ENCODE data around the gene CACNA1C. TPM values are rescaled to one million over a fixed set of nuclear protein-coding genes. Genes with fewer than 3 reads are reported as not detected.

Gene CACNA1C
- total RNA-seq, 1 experiment from 2014 or later, result 1.1 TPM

DNA sequence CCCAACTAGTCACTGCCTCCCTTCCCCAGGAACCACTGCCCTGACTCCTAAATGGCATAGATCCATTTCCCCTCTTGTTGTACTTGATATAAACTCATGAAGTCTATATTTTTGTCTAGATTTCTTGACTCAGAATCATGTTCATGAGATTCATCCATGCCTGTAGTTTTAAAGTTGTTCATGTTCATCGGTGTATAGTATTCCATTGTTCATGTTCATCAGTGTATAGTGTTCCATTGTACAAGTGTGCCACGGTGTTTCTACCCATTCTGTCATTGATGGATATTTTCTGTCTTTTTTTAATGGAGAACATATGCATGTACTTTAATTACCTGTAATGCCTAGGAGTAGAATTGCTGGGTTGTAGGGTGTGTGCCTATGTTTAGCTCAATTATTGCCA lies 261.7 kb downstream of the CACNA1C start:
- Histone ChIP-seq H2BK5ac (ENCODE audit: insufficient read length, low read length) (no peak overlapping the region), H3K4me1 (ENCODE audit: insufficient read depth, low read length) (no peaks in the 10 kb centered on the region), H2BK12ac (ENCODE audit: insufficient read length, low read depth, low read length) (no peak overlapping the region), H4K91ac (ENCODE audit: insufficient read length, low read depth, low read length) (no peak overlapping the region), H3K23ac (ENCODE audit: insufficient read length, low read depth, low read length) (no peak overlapping the region), H4K8ac (replicated peaks; ENCODE audit: insufficient read length, low read depth, low read length) (no peak overlapping the region), H3K79me1 (ENCODE audit: insufficient read depth, low read depth, low read length, poor library complexity, severe bottlenecking) (no peaks in the 10 kb centered on the region), H3K4me2 (ENCODE audit: insufficient read depth, insufficient read length, low read length) (no peak overlapping the region), H2AK5ac (ENCODE audit: insufficient read length, low read length) (no peak overlapping the region), H3K4ac (ENCODE audit: low read depth, low read length) (no peak overlapping the region), H3K9me3 (ENCODE audit: control insufficient read depth, low read depth, low read length) (no peaks in the 10 kb centered on the region), H3K18ac (ENCODE audit: insufficient read length, low read depth, low read length) (no peak overlapping the region), H3K79me2 (ENCODE audit: insufficient read depth, low read length) (no peaks in the 10 kb centered on the region), H2BK15ac (ENCODE audit: low read depth, low read length) (no peak overlapping the region), H3T11ph (ENCODE audit: low read length) (no peak overlapping the region), H2BK120ac (ENCODE audit: low read depth, low read length, poor library complexity, severe bottlenecking) (no peak overlapping the region), H3K27ac (ENCODE audit: insufficient read length, low read depth, low read length) (no peak overlapping the region), H3K14ac (ENCODE audit: insufficient read depth, low read length) (no peak overlapping the region), H2BK20ac (ENCODE audit: low read depth, low read length, poor library complexity, severe bottlenecking) (no peak overlapping the region), H4K5ac (ENCODE audit: insufficient read length, low read depth, low read length) (no peak overlapping the region), H3K23me2 (ENCODE audit: insufficient read length, low read depth, low read length, poor library complexity, severe bottlenecking) (no peaks in the 10 kb centered on the region), H3K9ac (ENCODE audit: extremely low read depth, insufficient read length, low read length) (no peak overlapping the region), H3K56ac (ENCODE audit: insufficient read length, low read depth, low read length) (no peak overlapping the region), H4K20me1 (ENCODE audit: control insufficient read depth, insufficient read depth, insufficient read length) (no peaks in the 10 kb centered on the region), H3K27me3 (ENCODE audit: insufficient read depth, low read length) (no peaks in the 10 kb centered on the region), H2AFZ (ENCODE audit: low read length) (no peak overlapping the region)
- H3K27ac Mint-ChIP-seq, result no peak overlapping the region
- no peaks in the 10 kb centered on the region; the same call in 1 of the 2 replicates for H3K27me3 Mint-ChIP-seq (ENCODE audit: low read depth)
- H3K9me3 Mint-ChIP-seq, result no peaks in the 10 kb centered on the region; a peak in 2 of 5 replicates
- DNase-seq, result no peak
- no peaks in the 10 kb centered on the region for H3K36me3 Mint-ChIP-seq (ENCODE audit: insufficient read depth in 1 of 3, low read depth in 3 of 3)
- TF ChIP-seq, protein P1, sequence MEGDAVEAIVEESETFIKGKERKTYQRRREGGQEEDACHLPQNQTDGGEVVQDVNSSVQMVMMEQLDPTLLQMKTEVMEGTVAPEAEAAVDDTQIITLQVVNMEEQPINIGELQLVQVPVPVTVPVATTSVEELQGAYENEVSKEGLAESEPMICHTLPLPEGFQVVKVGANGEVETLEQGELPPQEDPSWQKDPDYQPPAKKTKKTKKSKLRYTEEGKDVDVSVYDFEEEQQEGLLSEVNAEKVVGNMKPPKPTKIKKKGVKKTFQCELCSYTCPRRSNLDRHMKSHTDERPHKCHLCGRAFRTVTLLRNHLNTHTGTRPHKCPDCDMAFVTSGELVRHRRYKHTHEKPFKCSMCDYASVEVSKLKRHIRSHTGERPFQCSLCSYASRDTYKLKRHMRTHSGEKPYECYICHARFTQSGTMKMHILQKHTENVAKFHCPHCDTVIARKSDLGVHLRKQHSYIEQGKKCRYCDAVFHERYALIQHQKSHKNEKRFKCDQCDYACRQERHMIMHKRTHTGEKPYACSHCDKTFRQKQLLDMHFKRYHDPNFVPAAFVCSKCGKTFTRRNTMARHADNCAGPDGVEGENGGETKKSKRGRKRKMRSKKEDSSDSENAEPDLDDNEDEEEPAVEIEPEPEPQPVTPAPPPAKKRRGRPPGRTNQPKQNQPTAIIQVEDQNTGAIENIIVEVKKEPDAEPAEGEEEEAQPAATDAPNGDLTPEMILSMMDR (conservative IDR thresholded peaks at IDR 0.05), result no peak
- WGBS (ENCODE audit: extremely low coverage, insufficient read length, low lambda C conversion rate), result no CpG with 5 or more reads among the region's 2 CpGs
- no peak overlapping the region for H3K4me3 Mint-ChIP-seq
- H3K4me1 Mint-ChIP-seq, result peaks cover 11 to 14% of the 10 kb centered on the region in 2 experiments

Data from H9 (cell line).